Common myeloid progenitor, CD34-positive (primary cell): ENCODE measurements around the gene GPR149.

Source experiments
- CTCF ChIA-PET: fragments of 350-600 bp; sonication (Branson Sonifier 250); formaldehyde crosslinking; loops from one replicate; lab custom pipeline; 2021; ENCODE audit warnings: antibody characterized with exemption; lab: Charles Lee
- POLR2A ChIA-PET: fragments of 350-600 bp; sonication (Branson Sonifier 250); formaldehyde crosslinking; loops from one replicate; lab custom pipeline; 2021; ENCODE audit warnings: antibody characterized with exemption; lab: Charles Lee
- DNase-seq, 3 donors: peaks; one replicate each; pipeline versions ENCODE4 v3.0.0 to v3.0.0-alpha.2; 2013
- H3K27ac ChIP-seq, 2 experiments: 1 replicate in 1 of 2; 2 replicates in 1 of 2; pipeline ENCODE4 v1.7.0; 2013; ENCODE audit warnings: inconsistent platforms in 2 of 2, low read length in 2 of 2, mild to moderate bottlenecking in 2 of 2, low read depth in 1 of 2, moderate library complexity in 1 of 2; ENCODE audit not compliant: severe bottlenecking in 2 of 2, insufficient read depth in 1 of 2, poor library complexity in 1 of 2
- H3K27me3 ChIP-seq, 5 experiments: replicated peaks in 2 of 5; 1 replicate in 3 of 5; 2 replicates in 2 of 5; pipeline versions ENCODE4 v1.6.1 to v1.7.0; 2013; ENCODE audit warnings: low read length in 4 of 5, mild to moderate bottlenecking in 2 of 5, moderate library complexity in 2 of 5, inconsistent platforms in 1 of 5; ENCODE audit not compliant: insufficient read depth in 5 of 5, control insufficient read depth in 4 of 5
- H3K36me3 ChIP-seq, 4 experiments: 1 replicate in 2 of 4; 2 replicates in 2 of 4; pipeline versions ENCODE4 v1.6.1 to v1.7.0; 2013; ENCODE audit warnings: low read length in 3 of 4, control low read depth in 1 of 4, mild to moderate bottlenecking in 1 of 4; ENCODE audit not compliant: control insufficient read depth in 4 of 4, insufficient read depth in 4 of 4
- H3K4me1 ChIP-seq, 4 experiments: 1 replicate in 3 of 4; 2 replicates in 1 of 4; pipeline versions ENCODE4 v1.6.1 to v1.7.1; 2013; ENCODE audit warnings: low read length in 3 of 4, mild to moderate bottlenecking in 3 of 4, control low read depth in 1 of 4, inconsistent platforms in 1 of 4, moderate library complexity in 1 of 4; ENCODE audit not compliant: control insufficient read depth in 4 of 4, insufficient read depth in 4 of 4; ENCODE audit errors: control extremely low read depth in 1 of 4
- H3K4me3 ChIP-seq, 7 experiments: 1 replicate in 4 of 7; 2 replicates in 3 of 7; pipeline versions ENCODE4 v1.5.1 to v1.7.0; 2013; ENCODE audit warnings: mild to moderate bottlenecking in 7 of 7, low read length in 6 of 7, moderate library complexity in 6 of 7, inconsistent platforms in 2 of 7, low read depth in 2 of 7, control low read depth in 1 of 7; ENCODE audit not compliant: insufficient read depth in 4 of 7, control insufficient read depth in 1 of 7; ENCODE audit errors: extremely low read depth in 1 of 7
- H3K9me3 ChIP-seq, 5 experiments: 1 replicate in 4 of 5; 2 replicates in 1 of 5; pipeline versions ENCODE4 v1.6.1 to v1.7.1; 2013; ENCODE audit warnings: low read length in 4 of 5, mild to moderate bottlenecking in 2 of 5, inconsistent platforms in 1 of 5, low read depth in 1 of 5, moderate library complexity in 1 of 5; ENCODE audit not compliant: control insufficient read depth in 4 of 5, insufficient read depth in 2 of 5; ENCODE audit errors: control extremely low read depth in 1 of 5
- WGBS: methylation state at CpG from one replicate; pipeline ENCODE4 v1.1.5; 2013; ENCODE audit not compliant: insufficient coverage; 5-methylcytosine and 5-hydroxymethylcytosine counted together

GPR149 gene

DNA sequence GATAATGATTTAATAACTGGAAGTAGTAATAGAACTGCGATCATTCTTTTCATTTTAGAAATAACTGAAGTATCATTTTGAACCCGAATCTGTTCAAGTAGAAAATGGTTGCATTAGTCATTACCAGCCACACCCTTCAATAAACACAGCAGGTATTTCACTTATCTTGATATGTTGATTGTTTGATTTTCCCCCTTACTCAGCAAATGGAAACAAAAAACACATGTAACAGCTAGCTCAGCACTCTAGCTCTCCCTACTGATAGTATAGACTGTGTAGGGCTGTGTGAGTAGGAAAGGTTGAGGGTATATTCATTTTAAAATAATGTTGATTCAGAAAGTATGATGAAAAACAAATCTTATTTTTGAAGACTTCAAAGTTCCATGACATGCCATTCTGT, 1.1 kb upstream of the GPR149 start:
- H3K27ac ChIP-seq, result no peak overlapping the region
- ChIA-PET POLR2A (no interaction called here), CTCF (no interaction called here)
- H3K4me3 ChIP-seq, result no peak overlapping the region
- H3K36me3 ChIP-seq, result no peaks in the 10 kb centered on the region
- peaks cover 0 to 17% (median 13%) of the 10 kb centered on the region in 4 experiments for H3K4me1 ChIP-seq
- DNase-seq, result no peak
- WGBS, result no CpG with 5 or more reads among the region's 2 CpGs
- H3K27me3 ChIP-seq, result peaks cover 18 to 53% (median 29%) of the 10 kb centered on the region in 5 experiments
- no peaks in the 10 kb centered on the region for H3K9me3 ChIP-seq

DNA sequence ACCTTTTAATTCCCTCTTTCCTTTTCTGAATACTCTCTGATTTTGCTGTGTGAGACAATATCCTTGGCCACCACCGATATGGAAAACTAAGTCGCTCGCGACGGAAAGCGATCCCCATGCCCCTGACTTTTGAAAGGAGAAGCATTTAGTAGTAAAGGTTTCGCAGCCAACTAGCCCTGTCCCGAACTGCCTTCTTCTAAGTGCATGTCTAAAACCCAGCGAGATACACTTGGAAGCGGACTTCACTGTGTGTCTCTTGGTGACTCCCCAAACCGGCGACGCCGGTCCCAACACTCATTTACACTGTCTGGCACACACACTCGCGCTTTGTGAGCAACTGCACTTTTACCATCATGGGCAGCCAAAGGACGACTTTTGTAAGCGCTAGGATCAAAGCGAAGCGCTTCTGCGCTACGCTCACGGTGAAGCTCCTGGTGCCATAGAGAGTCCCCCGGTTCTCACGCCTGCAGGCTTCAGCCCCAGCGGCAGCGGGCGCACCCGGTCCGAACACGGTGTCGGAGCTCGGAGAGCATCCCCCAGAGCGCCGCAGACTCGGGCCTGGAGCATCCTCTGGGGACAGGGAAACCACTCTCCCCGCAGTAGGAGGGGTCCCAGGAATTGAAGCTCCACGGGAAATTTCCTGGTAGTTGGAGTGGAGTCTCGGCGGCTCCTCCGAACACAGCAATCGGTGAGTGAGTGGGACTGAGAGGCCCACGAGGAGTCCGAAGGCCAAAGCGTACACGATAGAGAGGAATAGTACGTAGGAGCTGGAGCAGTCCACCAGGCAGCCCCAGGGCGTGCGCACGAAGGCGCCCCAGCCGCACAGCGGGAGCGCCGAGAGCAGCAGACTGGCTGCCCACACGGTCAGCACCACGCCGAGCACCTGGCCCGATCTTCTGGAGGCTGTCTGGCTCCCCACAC, 1.4 kb downstream of the GPR149 start:
- H3K4me1 ChIP-seq, result peaks cover 0 to 17% (median 13%) of the 10 kb centered on the region in 4 experiments
- H3K27ac ChIP-seq, result no peak overlapping the region
- ChIA-PET CTCF (no interaction called here), POLR2A (no interaction called here)
- H3K9me3 ChIP-seq, result no peaks in the 10 kb centered on the region
- peaks cover 18 to 62% (median 35%) of the 10 kb centered on the region in 5 experiments for H3K27me3 ChIP-seq
- H3K36me3 ChIP-seq, result no peaks in the 10 kb centered on the region
- DNase-seq, result peak; percentile 14 to 44 (median 31)
- peak overlapping the region in 5 of 7 experiments; percentile 39 to 66 (median 60) for H3K4me3 ChIP-seq
- WGBS, result 4% methylated on average over 59 of the region's 59 CpGs

DNA sequence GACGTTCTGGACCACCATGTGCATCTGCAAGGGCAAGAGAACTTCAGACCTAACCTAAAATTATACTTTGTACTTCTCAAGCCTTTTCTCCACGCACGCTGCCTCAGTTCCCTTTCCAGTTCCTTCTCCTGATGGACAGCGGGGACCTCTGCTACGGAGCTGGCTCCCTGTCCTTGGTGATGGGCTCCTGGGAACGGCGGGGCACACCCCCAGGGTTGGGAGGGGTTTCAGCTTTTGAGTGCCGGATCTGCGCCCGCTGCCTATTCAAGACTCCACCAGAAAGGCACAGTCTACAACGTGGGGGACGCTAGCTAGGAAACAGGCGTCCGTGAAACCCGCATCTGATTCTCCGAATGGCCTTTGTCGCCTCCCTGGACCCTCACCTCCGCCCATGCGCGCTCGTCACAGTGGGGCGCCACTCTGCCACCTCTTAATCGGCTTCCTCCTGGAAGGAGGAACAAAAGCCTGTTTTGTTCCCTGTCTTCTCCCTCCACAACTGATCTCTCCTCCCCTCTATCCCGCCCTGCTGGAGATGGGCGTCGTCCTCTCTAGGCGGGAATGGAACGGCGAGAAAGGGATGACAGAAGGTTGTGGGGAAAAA, 2.2 kb downstream of the GPR149 start:
- Histone ChIP-seq H3K9me3 (no peaks in the 10 kb centered on the region), H3K4me3 (peak overlapping the region in 5 of 7 experiments; percentile 39 to 66 (median 60)), H3K4me1 (peaks cover 0 to 17% (median 13%) of the 10 kb centered on the region in 4 experiments), H3K36me3 (no peaks in the 10 kb centered on the region), H3K27ac (no peak overlapping the region), H3K27me3 (peaks cover 18 to 62% (median 35%) of the 10 kb centered on the region in 5 experiments)
- ChIA-PET CTCF (no interaction called here), POLR2A (no interaction called here)
- 4% methylated on average over 18 of the region's 29 CpGs for WGBS
- no peak for DNase-seq

DNA sequence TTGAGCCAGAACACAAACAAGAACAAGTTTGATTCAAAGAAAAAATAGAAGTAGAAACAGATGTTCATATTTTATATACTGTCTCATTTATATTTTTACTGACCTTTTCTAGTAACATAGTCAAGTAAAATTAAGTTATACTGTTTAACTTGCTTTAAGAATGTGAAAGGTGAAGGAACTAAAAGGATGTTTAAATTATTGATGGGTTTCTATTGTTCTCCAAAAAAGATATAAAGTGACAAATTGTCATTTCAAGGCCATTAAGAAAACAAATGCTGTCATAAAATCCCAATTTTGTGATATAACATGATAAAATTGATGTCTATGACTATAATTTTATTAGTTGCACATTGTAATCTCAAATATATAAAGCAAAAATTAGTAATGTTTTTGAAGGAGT, 7.3 kb downstream of the GPR149 start:
- DNase-seq, result no peak
- Histone ChIP-seq H3K36me3 (no peaks in the 10 kb centered on the region), H3K4me1 (peaks cover 0 to 2% (median under 1%) of the 10 kb centered on the region in 4 experiments), H3K27me3 (peaks cover 5 to 23% (median 13%) of the 10 kb centered on the region in 5 experiments), H3K27ac (no peak overlapping the region), H3K9me3 (no peaks in the 10 kb centered on the region), H3K4me3 (no peak overlapping the region)
- CTCF ChIA-PET, result no interaction called here
- POLR2A ChIA-PET, result no interaction called here

DNA sequence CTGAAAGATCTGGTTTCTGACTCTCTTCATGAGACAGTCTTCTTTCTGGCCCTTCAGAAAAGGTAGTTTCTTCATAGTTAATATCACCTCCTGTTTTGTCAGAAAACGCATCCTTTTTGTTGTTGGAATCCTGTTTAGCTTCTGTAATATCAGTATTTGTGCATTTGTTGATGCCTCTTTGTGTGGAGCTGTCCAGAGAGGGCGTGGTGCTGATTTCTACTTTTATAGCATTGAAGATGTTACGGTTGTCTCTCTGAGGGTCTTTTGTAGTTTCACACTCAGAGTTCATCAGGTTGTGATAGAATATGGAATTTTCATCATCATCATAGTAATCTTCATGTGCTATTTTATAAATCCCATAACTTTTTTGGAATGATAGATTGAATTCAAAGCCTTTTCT, 8.9 kb downstream of the GPR149 start:
- peaks cover 0 to 10% (median 2%) of the 10 kb centered on the region in 5 experiments for H3K27me3 ChIP-seq
- ChIA-PET POLR2A (no interaction called here), CTCF (no interaction called here)
- no peaks in the 10 kb centered on the region for H3K9me3 ChIP-seq
- no peaks in the 10 kb centered on the region for H3K36me3 ChIP-seq
- no peaks in the 10 kb centered on the region for H3K4me1 ChIP-seq
- peak in 2 of 3 donors; percentile 39 to 48 for DNase-seq
- H3K27ac ChIP-seq, result no peak overlapping the region
- no peak overlapping the region for H3K4me3 ChIP-seq
- WGBS, result no CpG with 5 or more reads among the region's 3 CpGs

- H3K4me3 ChIP-seq, result no peak overlapping the region
- H3K36me3 ChIP-seq, result no peaks in the 10 kb centered on the region
- H3K27ac ChIP-seq, result no peak overlapping the region
- no peaks in the 10 kb centered on the region for H3K27me3 ChIP-seq
- ChIA-PET POLR2A (interaction anchor here (0.6 kb wide), 1 partner anchor 17 kb away, joined by 3 read pairs; no protein-coding TSS in a partner anchor), CTCF (no interaction called here)
- no peaks in the 10 kb centered on the region for H3K4me1 ChIP-seq
- no CpG with 5 or more reads among the region's 3 CpGs for WGBS
- DNase-seq, result no peak
- H3K9me3 ChIP-seq, result no peaks in the 10 kb centered on the region
Observed at GRCh38 chr3:154398084-154398967, 31.7 kb downstream of the GPR149 start.
